Neural progenitor cell (in vitro differentiated cells): ENCODE measurements around the gene EPHA2.

Source experiments
- EZH2 ChIP-seq: fragments of 200-600 bp; sonication (generic); IDR thresholded peaks from 2 replicates; pipeline ENCODE4 v1.6.1; 2017; ENCODE audit warnings: antibody characterized with exemption, mild to moderate bottlenecking, moderate library complexity
- EZH2phosphoT487 ChIP-seq: fragments of 200-600 bp; sonication (generic); IDR thresholded peaks from 2 replicates; pipeline ENCODE4 v1.6.1; 2017; ENCODE audit warnings: antibody characterized with exemption
- TF ChIP-seq, protein P1 (sequence below): fragments of 200-600 bp; sonication (generic); IDR thresholded peaks from 2 replicates; pipeline ENCODE4 v1.5.1; 2017; ENCODE audit warnings: antibody characterized with exemption, mild to moderate bottlenecking

DNA sequence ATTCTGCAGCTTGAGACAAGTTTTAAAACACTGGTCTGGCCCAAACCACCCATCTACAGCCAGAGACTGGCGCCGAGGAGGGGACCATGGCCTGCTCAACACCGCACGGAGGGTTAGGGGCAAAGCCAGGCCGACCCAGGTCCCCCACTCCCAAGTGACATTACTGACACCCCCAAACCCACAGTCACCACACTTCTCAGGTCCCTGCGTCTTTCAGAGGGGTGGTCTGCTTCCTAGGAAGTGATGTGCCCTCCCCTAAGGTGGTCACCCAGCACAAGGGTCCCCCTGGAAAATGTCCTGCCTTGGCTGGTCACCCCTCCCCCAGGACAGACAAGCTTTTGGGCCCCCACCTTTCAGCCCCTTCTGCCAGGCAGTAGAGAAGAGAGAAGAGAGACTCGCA, 20.8 kb upstream of the EPHA2 start:
- TF ChIP-seq, protein P1, sequence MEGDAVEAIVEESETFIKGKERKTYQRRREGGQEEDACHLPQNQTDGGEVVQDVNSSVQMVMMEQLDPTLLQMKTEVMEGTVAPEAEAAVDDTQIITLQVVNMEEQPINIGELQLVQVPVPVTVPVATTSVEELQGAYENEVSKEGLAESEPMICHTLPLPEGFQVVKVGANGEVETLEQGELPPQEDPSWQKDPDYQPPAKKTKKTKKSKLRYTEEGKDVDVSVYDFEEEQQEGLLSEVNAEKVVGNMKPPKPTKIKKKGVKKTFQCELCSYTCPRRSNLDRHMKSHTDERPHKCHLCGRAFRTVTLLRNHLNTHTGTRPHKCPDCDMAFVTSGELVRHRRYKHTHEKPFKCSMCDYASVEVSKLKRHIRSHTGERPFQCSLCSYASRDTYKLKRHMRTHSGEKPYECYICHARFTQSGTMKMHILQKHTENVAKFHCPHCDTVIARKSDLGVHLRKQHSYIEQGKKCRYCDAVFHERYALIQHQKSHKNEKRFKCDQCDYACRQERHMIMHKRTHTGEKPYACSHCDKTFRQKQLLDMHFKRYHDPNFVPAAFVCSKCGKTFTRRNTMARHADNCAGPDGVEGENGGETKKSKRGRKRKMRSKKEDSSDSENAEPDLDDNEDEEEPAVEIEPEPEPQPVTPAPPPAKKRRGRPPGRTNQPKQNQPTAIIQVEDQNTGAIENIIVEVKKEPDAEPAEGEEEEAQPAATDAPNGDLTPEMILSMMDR = no peak
- TF ChIP-seq EZH2phosphoT487 = no peak
- no peak for TF ChIP-seq EZH2
